Activated CD4-positive, CD25-positive, alpha-beta regulatory T cell treated with anti-CD3 and anti-CD28 coated beads, Interleukin-2, amount 50 U/mL, for 24 hours (primary cell): ENCODE results near the gene KRT31.
"Not testable (repeated sequence)": the region's sequence is repeated elsewhere in the genome, so short reads cannot be mapped to it uniquely, and the experiment has no call there.

Experiments used
- ATAC-seq, 2 donors: fragments of 150-1000 bp; cut with Tn5 transposase; one replicate each; pipeline ENCODE4 v1.10.0; 2021; ENCODE audit warnings: mild to moderate bottlenecking in 1 of 2, moderate library complexity in 1 of 2

KRT31 gene

GRCh38 chr17:41386227-41386626 is 11.2 kb downstream of the KRT31 start:
- ATAC-seq, result no peak

GRCh38 chr17:41383690-41384089 is 13.7 kb downstream of the KRT31 start:
- ATAC-seq, result no peak

- ATAC-seq, result no peak
These were observed 15.0 kb downstream of the KRT31 start for GRCh38 chr17:41382394-41382793.

DNA sequence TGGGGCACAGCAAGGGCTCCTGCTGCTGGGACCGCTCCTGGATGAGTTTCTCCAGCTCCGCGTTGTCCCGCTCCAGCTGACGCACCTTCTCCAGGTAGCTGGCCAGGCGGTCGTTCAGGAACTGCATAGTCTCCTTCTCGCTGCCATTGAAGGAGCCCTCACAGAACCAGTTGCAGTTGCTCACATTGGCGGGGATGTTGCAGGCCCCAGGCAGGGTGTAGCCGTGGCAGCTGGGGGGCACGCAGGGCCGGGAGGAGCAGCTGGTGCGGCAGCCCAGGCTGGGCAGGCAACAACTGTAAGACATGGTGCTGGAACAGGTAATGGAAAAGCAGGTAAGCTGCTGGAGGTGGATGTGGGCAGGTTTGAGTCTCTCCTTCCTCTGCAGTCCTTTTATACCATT is 15.5 kb downstream of the KRT31 start, which contains the start of gene KRT34:
Gene KRT34, minus strand, starts transcription at position 364 of the 400 bp plus-strand sequence. Its CDS starts 60 bp downstream, at position 304.
- ATAC-seq, result not testable (repeated sequence)

- ATAC-seq, result not testable (repeated sequence)
These were observed 17.3 kb downstream of the KRT31 start for GRCh38 chr17:41380091-41380490.

DNA sequence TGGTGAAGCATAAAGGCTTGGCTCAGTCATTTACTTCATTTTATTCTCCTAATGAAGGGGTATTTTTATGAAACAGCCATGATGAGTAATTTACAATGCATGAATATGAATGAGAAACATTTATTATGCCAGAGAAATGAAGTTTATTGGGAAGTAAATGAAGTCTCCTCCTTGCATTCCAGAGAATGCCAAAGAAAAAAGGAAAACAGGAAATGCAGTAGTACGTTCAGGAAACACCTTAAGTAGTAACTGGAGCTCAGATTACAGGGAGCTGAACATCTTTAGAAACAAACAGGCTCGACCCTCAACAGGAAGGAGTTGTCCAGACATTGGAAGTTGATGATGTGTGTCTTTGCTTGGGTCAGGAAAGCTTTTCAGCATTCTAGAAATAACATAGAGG is 19.9 kb downstream of the KRT31 start:
- ATAC-seq, result no peak

DNA sequence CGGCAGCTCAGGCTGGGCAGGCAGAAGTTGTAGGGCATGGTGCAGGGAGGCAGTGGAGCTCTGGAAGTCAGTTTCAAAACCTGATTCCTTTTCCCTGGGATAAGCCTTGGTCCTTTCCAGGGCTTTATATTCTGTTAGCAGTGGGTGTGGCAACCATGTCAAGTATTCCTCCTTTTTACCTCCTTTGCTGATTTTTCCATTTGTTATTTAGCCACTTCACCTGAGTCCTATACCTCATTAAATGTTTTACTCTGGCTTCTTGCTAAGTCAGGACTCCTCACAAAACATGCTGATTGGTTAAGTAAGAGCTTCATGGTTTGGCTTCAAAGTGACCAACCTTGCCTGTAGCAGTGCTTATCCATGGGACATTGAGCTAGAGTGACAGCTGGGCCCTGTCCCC is 27.7 kb downstream of the KRT31 start, which contains the start of gene KRT33B:
Gene KRT33B, minus strand, starts transcription at position 101 of the 400 bp plus-strand sequence. Its CDS starts 63 bp downstream, at position 38.
- no peak for ATAC-seq

DNA sequence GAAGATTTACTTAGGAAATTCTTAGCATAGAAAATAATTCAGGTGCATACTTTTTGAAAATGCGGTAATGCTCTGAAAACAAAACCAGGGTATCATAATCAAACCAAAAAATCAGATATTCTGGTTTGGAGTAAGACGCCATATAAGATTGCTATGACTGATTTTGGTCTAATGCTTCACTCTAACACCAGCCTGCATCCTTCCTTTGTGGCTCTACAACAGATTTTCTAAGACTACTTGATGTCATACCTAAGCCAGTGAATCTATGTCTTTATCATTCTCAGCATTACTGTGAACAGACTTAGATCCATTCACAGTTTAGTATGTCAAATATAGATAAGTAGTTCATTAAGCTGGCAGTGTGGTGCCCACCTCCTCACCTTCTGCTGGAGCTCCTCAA is 28.4 kb downstream of the KRT31 start:
- ATAC-seq, result no peak

DNA sequence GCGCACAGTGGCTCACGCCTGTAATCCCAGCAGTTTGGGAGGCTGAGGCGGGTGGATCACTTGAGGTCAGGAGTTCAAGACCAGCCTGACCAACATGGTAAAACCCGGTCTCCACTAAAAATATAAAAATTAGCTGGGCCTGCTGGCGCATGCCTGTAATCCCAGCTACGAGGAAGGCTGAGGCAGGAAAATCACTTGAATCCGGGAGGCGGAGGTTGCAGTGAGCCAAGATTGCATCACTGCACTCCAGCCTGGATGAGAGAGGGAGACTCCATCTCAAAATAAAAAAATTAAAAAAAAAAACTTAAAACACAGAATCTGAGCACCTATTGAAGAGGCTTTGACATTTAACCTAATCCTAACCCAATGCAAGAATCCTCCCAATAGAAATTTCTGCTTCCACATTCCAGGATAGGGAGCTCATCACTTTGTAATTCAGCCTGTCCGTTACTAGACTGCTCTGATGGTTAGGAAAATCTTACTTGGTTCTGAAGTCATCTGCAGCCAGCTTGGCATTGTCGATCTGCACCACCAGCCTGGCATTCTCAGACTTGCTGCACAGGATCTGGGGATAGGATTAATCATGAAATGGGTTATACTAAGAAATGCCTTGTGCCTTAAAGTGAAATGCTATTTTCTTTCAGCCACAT is 29.9 kb downstream of the KRT31 start:
- no peak for ATAC-seq

DNA sequence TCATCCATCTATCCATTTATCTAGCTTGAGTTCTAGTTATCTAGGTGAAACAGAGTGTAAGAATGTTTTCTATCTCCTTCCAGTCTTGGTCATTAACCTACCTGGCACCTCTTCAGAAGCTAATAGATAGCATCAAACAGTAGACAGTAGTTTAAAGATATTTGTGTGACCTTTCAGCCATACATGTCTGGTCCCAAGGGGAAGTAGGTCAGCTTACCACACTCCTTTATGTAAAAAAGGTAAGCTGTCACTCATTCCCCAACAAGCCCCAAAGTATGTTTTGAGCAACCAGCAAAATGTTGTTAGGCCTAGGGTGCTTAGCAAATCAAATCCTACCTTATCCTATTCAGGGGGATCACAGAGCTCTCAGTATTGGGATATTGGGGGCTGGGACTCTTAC is 31.3 kb downstream of the KRT31 start:
- ATAC-seq, result no peak

DNA sequence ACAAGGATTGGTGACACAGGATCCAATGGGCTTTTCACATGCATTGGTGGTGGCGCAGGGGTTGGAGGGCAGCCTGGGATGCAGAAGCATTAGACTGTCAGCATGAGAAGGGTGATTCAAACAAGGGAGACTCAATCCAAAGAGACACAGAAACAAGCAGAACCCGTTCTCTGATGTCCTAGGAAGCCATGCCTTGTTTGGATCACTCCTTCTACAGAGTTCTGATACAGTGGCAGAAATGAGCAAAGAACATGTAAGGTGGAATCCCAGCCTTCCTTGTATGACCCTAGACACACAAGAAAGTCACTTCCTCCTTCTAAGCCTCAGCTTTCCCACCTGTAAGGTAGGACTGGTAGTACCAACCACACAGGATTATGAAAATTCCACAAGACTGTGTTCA is 33.5 kb downstream of the KRT31 start:
- ATAC-seq, result no peak

GRCh38 chr17:41360296-41360995 is 37.0 kb downstream of the KRT31 start:
- no peak for ATAC-seq

DNA sequence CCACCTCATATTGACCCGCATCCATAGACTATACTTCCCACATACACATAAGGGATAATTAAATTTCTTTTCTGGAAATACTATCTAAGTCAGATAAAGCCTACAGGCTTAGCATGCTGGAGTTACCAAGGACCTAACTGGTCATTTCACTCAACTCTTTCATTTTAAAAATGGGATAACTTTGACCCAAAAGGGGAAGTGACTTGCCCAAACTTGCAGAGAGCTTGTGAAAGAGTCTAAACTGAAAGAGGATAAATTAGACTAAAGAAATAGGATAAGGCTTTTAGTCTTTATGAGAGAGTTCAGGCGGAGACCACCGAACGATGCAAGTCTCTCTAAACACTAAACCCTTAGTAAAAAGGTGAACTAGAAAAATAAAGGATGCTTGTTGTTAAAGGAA is 42.9 kb downstream of the KRT31 start:
- no peak for ATAC-seq

GRCh38 chr17:41352597-41353366 is 44.6 kb downstream of the KRT31 start:
- no peak for ATAC-seq

- no peak for ATAC-seq
These were observed 46.2 kb downstream of the KRT31 start for GRCh38 chr17:41351177-41351576.

GRCh38 chr17:41350381-41350878 is 47.0 kb downstream of the KRT31 start, which contains the start of gene KRT33A:
Gene KRT33A, minus strand, starts transcription at chr17:41350828. Its CDS starts 61 bp downstream, at chr17:41350767.
- not testable (repeated sequence) for ATAC-seq

GRCh38 chr17:41347869-41348760 is 49.3 kb downstream of the KRT31 start:
- no peak for ATAC-seq

- ATAC-seq, result not testable (repeated sequence)
These were observed 51.0 kb downstream of the KRT31 start for GRCh38 chr17:41346421-41346820.

DNA sequence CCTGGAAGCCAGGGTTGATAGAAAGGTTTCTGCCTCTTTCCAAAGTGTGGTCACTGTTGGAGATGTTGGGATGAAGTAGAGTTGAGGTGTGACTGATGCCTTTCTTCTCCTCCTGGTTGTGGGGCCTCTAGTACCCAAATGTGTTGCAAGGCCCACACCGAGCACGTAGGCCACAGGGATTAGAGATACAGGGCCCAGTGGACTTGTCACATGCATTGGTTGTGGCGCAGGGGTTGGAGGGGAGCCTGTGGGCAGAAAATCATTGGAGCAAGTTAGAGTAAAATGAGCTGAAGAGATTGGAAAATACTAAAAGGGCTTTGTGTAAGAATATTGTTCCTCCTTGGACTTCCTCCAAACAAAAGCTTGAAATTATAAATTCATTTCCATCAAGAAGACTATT is 51.4 kb downstream of the KRT31 start:
- no peak for ATAC-seq
